Measurements from ENCODE around the gene NR0B1.

Gene NR0B1

DNA sequence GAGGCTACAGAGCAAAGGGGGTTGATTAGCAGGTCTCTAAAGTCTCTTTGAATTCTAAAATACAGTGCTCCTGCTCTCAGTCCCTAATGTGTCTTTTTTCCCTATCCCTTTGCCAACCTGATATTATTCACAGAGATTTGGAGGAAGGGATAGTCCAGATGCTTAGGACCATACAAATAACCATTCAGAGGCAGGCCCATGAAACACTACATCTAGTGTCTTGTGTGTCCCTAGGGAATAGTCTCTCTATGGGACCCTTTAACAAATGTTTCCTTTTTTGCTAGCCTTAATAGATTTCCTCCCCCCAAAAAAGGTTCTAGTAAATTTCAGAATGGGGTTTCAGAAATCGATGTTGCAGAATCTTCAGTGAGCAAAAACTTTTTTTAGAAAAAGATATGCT is 1.7 kb downstream of the NR0B1 start:
- no peaks in the 10 kb centered on the region for H3K4me1 ChIP-seq (ENCODE audit: control insufficient read depth, insufficient read depth, low read length, poor library complexity, severe bottlenecking)
- no peak overlapping the region for H3K4me3 ChIP-seq (ENCODE audit: extremely low read depth, insufficient read depth, low read length, poor library complexity, severe bottlenecking)
- H3K36me3 ChIP-seq (ENCODE audit: control insufficient read depth, insufficient read depth, low read length): no peaks in the 10 kb centered on the region
- no peak overlapping the region for H3K27ac ChIP-seq (ENCODE audit: low read depth, low read length, severe bottlenecking)
- WGBS, 2 experiments (ENCODE audit: insufficient coverage in 2 of 2): no CpG with 5 or more reads among the region's 1 CpG
- H3K9me3 ChIP-seq (ENCODE audit: control insufficient read depth, low read length): no peaks in the 10 kb centered on the region

DNA sequence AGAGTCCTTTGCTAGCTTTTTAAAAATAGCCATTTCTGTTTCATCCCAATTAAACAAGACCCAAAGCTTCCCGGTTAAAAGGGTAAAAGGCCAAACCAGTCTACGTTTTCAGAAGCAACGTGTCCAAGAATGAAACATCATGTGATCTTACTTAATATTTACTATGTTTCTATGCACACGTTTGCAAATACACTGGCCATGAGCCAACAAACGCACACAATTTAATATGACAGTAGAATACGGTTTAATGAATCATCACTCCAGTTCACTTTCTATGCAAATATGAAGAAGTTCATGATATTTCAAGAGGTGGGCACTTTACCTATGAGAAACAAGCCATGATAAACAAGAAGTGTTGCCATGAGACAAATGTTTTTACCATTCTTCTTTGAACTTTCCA is 4.3 kb downstream of the NR0B1 start:
- Histone ChIP-seq H3K36me3 (ENCODE audit: control insufficient read depth, insufficient read depth, low read length) (no peaks in the 10 kb centered on the region), H3K4me3 (ENCODE audit: extremely low read depth, insufficient read depth, low read length, poor library complexity, severe bottlenecking) (no peak overlapping the region), H3K4me1 (ENCODE audit: control insufficient read depth, insufficient read depth, low read length, poor library complexity, severe bottlenecking) (no peaks in the 10 kb centered on the region), H3K27ac (ENCODE audit: low read depth, low read length, severe bottlenecking) (no peak overlapping the region), H3K9me3 (ENCODE audit: control insufficient read depth, low read length) (no peaks in the 10 kb centered on the region)
- WGBS, 2 experiments (ENCODE audit: insufficient coverage in 2 of 2): no CpG with 5 or more reads among the region's 6 CpGs

DNA sequence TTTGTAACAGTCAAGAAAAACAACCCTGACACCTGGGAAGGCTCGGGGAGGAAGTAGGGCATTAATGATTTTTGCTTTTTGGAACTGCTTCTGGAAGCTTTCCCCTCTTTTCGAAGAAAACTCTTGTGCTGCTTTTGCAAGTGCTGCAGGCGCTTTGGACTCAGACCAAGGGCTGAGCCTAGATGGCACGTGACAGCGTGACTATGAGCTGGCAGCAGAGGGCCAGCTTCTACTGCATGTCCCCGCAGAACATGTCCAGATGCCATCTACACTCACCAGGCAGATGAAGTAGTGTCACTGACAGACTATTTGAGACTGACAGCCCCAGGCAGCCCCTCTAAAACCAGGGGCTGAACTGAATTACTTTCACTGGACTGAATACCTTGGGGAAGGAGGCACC is 6.2 kb downstream of the NR0B1 start:
- WGBS, 2 experiments (ENCODE audit: insufficient coverage in 2 of 2): 48 to 93% methylated on average over 3 to 4 of the region's 6 CpGs

DNA sequence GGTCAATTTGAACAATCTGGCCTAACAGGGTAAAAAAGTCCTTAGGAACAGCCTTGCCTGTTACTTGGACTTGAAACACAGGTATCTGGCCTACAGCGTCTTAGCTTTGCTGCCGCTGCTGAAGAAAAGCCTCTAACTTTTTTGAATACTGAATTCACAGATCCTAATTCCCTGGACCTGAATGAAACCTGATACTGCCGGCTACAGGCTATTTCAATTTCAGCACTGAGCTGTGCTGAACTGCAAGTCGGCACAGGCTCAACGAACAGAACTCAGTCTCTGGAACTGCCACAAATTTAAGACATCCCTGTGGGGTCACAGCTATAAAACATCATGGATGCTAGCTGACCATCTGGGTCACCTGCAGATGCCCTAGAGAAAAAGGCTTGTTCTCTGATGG is 7.2 kb downstream of the NR0B1 start:
- Histone ChIP-seq H3K4me3 (ENCODE audit: extremely low read depth, insufficient read depth, low read length, poor library complexity, severe bottlenecking) (no peak overlapping the region), H3K9me3 (ENCODE audit: control insufficient read depth, low read length) (no peaks in the 10 kb centered on the region), H3K36me3 (ENCODE audit: control insufficient read depth, insufficient read depth, low read length) (no peaks in the 10 kb centered on the region), H3K4me1 (ENCODE audit: control insufficient read depth, insufficient read depth, low read length, poor library complexity, severe bottlenecking) (no peaks in the 10 kb centered on the region), H3K27ac (ENCODE audit: low read depth, low read length, severe bottlenecking) (no peak overlapping the region)
- WGBS, 2 experiments (ENCODE audit: insufficient coverage in 2 of 2): 20 to 80% methylated on average over 1 of the region's 5 CpGs

More for the DNA sequence above, 6.2 kb downstream of the NR0B1 start:
- Histone ChIP-seq H3K27ac (ENCODE audit: low read depth, low read length, severe bottlenecking) (no peak overlapping the region), H3K4me1 (ENCODE audit: control insufficient read depth, insufficient read depth, low read length, poor library complexity, severe bottlenecking) (no peaks in the 10 kb centered on the region), H3K36me3 (ENCODE audit: control insufficient read depth, insufficient read depth, low read length) (no peaks in the 10 kb centered on the region), H3K4me3 (ENCODE audit: extremely low read depth, insufficient read depth, low read length, poor library complexity, severe bottlenecking) (no peak overlapping the region), H3K9me3 (ENCODE audit: control insufficient read depth, low read length) (no peaks in the 10 kb centered on the region)

DNA sequence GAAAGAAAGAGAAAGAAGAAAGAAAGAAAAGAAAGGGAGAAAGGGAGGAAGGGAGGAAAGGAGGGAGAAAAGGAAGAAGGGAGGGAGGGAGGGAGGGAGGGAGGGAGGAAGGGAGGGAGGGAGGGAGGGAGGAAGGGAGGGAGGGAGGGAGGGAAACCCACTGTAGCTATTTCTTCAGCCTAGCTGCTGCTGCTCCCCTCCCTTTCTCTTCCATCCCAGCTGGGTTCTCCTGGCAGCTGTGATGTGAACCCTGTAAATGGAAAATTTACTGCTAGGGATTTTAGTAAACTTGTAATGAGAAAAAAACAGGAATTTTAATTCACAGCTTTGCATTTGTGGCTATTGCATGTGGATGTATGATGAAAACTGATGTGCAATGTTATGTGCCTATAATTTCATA is 8.0 kb downstream of the NR0B1 start:
- Histone ChIP-seq H3K27ac (ENCODE audit: low read depth, low read length, severe bottlenecking) (no peak overlapping the region), H3K4me3 (ENCODE audit: extremely low read depth, insufficient read depth, low read length, poor library complexity, severe bottlenecking) (no peak overlapping the region), H3K4me1 (ENCODE audit: control insufficient read depth, insufficient read depth, low read length, poor library complexity, severe bottlenecking) (no peaks in the 10 kb centered on the region), H3K9me3 (ENCODE audit: control insufficient read depth, low read length) (no peaks in the 10 kb centered on the region), H3K36me3 (ENCODE audit: control insufficient read depth, insufficient read depth, low read length) (no peaks in the 10 kb centered on the region)

DNA sequence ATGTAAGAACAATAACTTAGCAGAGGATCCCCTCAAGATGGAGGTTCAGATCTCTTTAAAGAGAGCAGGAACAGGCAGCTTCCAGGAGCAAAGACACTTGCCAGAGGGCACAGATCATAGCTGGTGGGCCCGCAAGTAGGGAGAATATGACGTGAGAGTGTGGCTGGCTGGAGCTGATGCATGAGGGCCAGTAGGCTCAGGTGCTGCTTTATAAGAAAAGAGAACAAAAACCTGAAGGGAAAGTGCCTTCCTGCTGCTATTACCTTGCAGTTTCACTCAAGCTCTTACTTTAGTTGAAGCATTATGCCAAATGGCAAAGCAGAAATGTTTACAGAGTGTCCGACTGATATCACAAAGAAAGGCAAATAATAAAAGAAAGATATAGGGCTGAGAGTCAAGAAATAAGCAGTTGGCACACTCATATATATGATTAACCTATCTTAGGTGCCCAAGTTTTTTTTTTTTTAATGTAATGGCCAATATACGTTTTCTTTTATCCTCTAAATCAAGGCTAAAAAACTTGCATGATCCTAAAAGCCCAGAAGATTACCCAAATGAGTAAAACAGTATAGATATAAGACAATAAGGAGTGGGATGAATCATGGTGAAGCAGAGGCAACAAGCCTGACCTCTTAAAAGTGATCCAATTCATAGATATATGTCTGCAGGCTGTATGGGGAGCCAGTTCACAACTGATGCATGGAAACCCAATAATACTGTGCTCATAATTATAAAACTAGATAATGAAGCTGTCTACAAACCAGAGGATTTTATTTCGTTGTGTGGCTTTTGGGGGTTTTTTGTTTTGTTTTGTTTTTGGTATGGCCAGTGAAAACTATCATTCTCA is 12.6 kb downstream of the NR0B1 start:
- 80% methylated on average over 1 of the region's 5 CpGs; no CpG with 5 or more reads in 1 of the 2 experiments for WGBS, 2 experiments (ENCODE audit: insufficient coverage in 2 of 2)
- no peaks in the 10 kb centered on the region for H3K9me3 ChIP-seq (ENCODE audit: control insufficient read depth, low read length)
- no peak overlapping the region for H3K4me3 ChIP-seq (ENCODE audit: extremely low read depth, insufficient read depth, low read length, poor library complexity, severe bottlenecking)
- H3K4me1 ChIP-seq (ENCODE audit: control insufficient read depth, insufficient read depth, low read length, poor library complexity, severe bottlenecking): no peaks in the 10 kb centered on the region
- H3K36me3 ChIP-seq (ENCODE audit: control insufficient read depth, insufficient read depth, low read length): no peaks in the 10 kb centered on the region
- H3K27ac ChIP-seq (ENCODE audit: low read depth, low read length, severe bottlenecking): no peak overlapping the region

GRCh38 chrX:30283456-30284200 is 25.6 kb downstream of the NR0B1 start:
- H3K4me1 ChIP-seq (ENCODE audit: control insufficient read depth, insufficient read depth, low read length, poor library complexity, severe bottlenecking): peaks cover 9% of the 10 kb centered on the region
- peak overlapping the region; percentile 98 for H3K27ac ChIP-seq (ENCODE audit: low read depth, low read length, severe bottlenecking)
- WGBS, 2 experiments (ENCODE audit: insufficient coverage in 2 of 2): 100% methylated on average over 1 of the region's 3 CpGs; no CpG with 5 or more reads in 1 of the 2 experiments
- H3K4me3 ChIP-seq (ENCODE audit: extremely low read depth, insufficient read depth, low read length, poor library complexity, severe bottlenecking): no peak overlapping the region
- no peaks in the 10 kb centered on the region for H3K9me3 ChIP-seq (ENCODE audit: control insufficient read depth, low read length)
- no peaks in the 10 kb centered on the region for H3K36me3 ChIP-seq (ENCODE audit: control insufficient read depth, insufficient read depth, low read length)

DNA sequence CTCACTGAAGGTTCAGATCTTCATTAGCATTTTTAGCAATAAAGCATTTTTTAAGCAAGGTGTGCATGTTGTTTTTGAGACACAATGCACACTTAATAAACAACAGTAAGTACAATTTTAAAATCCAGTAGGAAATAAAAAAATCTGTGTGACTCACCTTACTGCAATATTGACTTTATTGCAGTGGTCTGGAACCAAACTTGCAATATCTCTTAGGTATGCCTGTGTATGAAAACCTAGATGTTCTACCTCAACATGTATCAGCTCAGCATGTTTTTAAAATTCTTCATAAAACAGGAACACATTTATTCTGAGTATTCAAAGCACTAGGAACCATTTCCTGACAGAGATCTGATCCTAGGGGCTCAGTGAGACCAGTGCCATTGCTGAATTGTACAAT is 26.7 kb downstream of the NR0B1 start:
- H3K36me3 ChIP-seq (ENCODE audit: control insufficient read depth, insufficient read depth, low read length): no peaks in the 10 kb centered on the region
- no peak overlapping the region for H3K4me3 ChIP-seq (ENCODE audit: extremely low read depth, insufficient read depth, low read length, poor library complexity, severe bottlenecking)
- no peaks in the 10 kb centered on the region for H3K9me3 ChIP-seq (ENCODE audit: control insufficient read depth, low read length)
- H3K27ac ChIP-seq (ENCODE audit: low read depth, low read length, severe bottlenecking): peak overlapping the region; percentile 98
- H3K4me1 ChIP-seq (ENCODE audit: control insufficient read depth, insufficient read depth, low read length, poor library complexity, severe bottlenecking): peaks cover 9% of the 10 kb centered on the region

DNA sequence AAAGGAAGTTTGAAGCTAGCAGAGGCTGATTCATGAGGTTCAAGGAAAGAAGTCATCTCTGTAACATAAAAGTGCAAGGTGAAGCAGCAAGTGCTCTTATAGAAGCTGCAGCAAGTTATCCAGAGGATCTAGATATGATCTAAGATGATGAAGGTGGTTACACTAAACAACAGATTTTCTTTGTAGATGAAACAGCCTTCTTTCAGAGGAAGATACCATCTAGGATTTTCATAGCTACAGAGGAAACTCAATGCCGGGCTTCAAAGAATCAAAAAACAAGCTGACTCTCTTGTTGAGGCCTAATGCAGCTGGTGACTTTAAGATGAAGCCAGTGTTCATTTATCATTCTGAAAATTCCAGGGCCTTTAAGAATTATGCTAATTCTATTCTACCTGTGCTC is 28.8 kb downstream of the NR0B1 start:
- Histone ChIP-seq H3K4me3 (ENCODE audit: extremely low read depth, insufficient read depth, low read length, poor library complexity, severe bottlenecking) (no peak overlapping the region), H3K27ac (ENCODE audit: low read depth, low read length, severe bottlenecking) (no peak overlapping the region), H3K9me3 (ENCODE audit: control insufficient read depth, low read length) (no peaks in the 10 kb centered on the region), H3K36me3 (ENCODE audit: control insufficient read depth, insufficient read depth, low read length) (no peaks in the 10 kb centered on the region), H3K4me1 (ENCODE audit: control insufficient read depth, insufficient read depth, low read length, poor library complexity, severe bottlenecking) (peaks cover 9% of the 10 kb centered on the region)
- WGBS, 2 experiments (ENCODE audit: insufficient coverage in 2 of 2): 100% methylated on average over 1 of the region's 1 CpG; no CpG with 5 or more reads in 1 of the 2 experiments

- H3K36me3 ChIP-seq (ENCODE audit: control insufficient read depth, insufficient read depth, low read length): no peaks in the 10 kb centered on the region
- no peaks in the 10 kb centered on the region for H3K4me1 ChIP-seq (ENCODE audit: control insufficient read depth, insufficient read depth, low read length, poor library complexity, severe bottlenecking)
- no peak overlapping the region for H3K4me3 ChIP-seq (ENCODE audit: extremely low read depth, insufficient read depth, low read length, poor library complexity, severe bottlenecking)
- H3K9me3 ChIP-seq (ENCODE audit: control insufficient read depth, low read length): no peaks in the 10 kb centered on the region
- H3K27ac ChIP-seq (ENCODE audit: low read depth, low read length, severe bottlenecking): no peak overlapping the region
- no CpG with 5 or more reads among the region's 1 CpG for WGBS, 2 experiments (ENCODE audit: insufficient coverage in 2 of 2)
These were observed 30.8 kb downstream of the NR0B1 start for GRCh38 chrX:30278365-30278764.

- H3K36me3 ChIP-seq (ENCODE audit: control insufficient read depth, insufficient read depth, low read length): no peaks in the 10 kb centered on the region
- no peaks in the 10 kb centered on the region for H3K9me3 ChIP-seq (ENCODE audit: control insufficient read depth, low read length)
- no peak overlapping the region for H3K4me3 ChIP-seq (ENCODE audit: extremely low read depth, insufficient read depth, low read length, poor library complexity, severe bottlenecking)
- H3K4me1 ChIP-seq (ENCODE audit: control insufficient read depth, insufficient read depth, low read length, poor library complexity, severe bottlenecking): no peaks in the 10 kb centered on the region
- WGBS, 2 experiments (ENCODE audit: insufficient coverage in 2 of 2): no CpG with 5 or more reads among the region's 1 CpG
- H3K27ac ChIP-seq (ENCODE audit: low read depth, low read length, severe bottlenecking): no peak overlapping the region
These were observed 33.7 kb downstream of the NR0B1 start for GRCh38 chrX:30275498-30275897.

Measured in mesodermal cell (in vitro differentiated cells).